ENCODE data around the gene STXBP6.

STXBP6 gene

DNA sequence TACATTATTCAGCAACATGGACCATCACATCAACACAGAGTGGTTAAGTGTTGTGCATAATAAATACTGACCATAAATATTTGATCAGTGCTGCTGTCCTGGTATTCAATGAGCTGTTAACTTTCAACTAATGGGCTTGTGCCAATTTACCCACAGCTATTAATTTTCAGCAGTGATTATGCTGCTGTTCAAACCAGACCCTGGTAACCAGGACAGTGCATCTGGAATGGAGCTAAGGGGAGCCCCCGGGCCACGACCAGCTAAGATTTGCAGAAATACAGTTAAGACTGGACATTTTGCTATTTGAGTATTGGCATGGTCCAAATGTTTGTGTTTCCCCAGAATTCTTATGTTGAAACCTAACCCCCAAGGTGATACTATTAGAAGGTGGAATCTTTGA lies 235.6 kb downstream of the STXBP6 start:
- TF ChIP-seq, protein P1, sequence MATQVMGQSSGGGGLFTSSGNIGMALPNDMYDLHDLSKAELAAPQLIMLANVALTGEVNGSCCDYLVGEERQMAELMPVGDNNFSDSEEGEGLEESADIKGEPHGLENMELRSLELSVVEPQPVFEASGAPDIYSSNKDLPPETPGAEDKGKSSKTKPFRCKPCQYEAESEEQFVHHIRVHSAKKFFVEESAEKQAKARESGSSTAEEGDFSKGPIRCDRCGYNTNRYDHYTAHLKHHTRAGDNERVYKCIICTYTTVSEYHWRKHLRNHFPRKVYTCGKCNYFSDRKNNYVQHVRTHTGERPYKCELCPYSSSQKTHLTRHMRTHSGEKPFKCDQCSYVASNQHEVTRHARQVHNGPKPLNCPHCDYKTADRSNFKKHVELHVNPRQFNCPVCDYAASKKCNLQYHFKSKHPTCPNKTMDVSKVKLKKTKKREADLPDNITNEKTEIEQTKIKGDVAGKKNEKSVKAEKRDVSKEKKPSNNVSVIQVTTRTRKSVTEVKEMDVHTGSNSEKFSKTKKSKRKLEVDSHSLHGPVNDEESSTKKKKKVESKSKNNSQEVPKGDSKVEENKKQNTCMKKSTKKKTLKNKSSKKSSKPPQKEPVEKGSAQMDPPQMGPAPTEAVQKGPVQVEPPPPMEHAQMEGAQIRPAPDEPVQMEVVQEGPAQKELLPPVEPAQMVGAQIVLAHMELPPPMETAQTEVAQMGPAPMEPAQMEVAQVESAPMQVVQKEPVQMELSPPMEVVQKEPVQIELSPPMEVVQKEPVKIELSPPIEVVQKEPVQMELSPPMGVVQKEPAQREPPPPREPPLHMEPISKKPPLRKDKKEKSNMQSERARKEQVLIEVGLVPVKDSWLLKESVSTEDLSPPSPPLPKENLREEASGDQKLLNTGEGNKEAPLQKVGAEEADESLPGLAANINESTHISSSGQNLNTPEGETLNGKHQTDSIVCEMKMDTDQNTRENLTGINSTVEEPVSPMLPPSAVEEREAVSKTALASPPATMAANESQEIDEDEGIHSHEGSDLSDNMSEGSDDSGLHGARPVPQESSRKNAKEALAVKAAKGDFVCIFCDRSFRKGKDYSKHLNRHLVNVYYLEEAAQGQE (IDR thresholded peaks at IDR 0.05; ENCODE audit: insufficient read depth in 1 of 2, low read depth in 2 of 2, low read length in 2 of 2): no peak
- no peak for TF ChIP-seq TAF1 (IDR thresholded peaks at IDR 0.05; ENCODE audit: borderline replicate concordance, insufficient read depth, low read length)
- TF ChIP-seq FOXP2 (optimal IDR thresholded peaks at IDR 0.05; ENCODE audit: borderline replicate concordance, extremely low read depth, extremely low read length, insufficient read depth): no peak
- TF ChIP-seq SIN3A (IDR thresholded peaks at IDR 0.05; ENCODE audit: borderline replicate concordance, insufficient read depth, low read length): no peak
- no peak for TF ChIP-seq POLR2AphosphoS5 (IDR thresholded peaks at IDR 0.05; ENCODE audit: low read depth, low read length)

DNA sequence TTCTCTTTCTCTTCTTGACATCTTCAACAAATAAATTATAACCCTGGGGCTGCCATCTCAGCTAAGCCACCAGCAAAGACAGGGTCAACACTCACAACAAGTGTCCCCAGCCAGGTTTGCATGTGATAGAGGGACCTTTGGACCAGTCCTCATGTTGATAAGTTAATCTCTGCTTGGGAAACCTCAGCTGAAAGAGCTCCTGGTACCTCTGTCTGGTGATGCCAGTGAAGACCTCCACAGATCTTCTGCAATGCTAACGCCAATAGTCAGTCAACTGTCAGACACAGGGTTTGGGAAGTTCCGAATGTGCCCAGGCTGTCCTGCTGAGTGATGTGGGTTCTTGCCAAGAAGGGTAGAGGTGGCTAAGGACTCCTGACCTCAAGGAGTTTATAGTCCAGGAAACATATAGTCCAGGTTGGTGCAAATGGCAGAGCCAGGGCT lies 236.1 kb downstream of the STXBP6 start:
- TF ChIP-seq SIN3A (IDR thresholded peaks at IDR 0.05; ENCODE audit: borderline replicate concordance, insufficient read depth, low read length) (no peak), FOXP2 (optimal IDR thresholded peaks at IDR 0.05; ENCODE audit: borderline replicate concordance, extremely low read depth, extremely low read length, insufficient read depth) (no peak), TAF1 (IDR thresholded peaks at IDR 0.05; ENCODE audit: borderline replicate concordance, insufficient read depth, low read length) (no peak)
- TF ChIP-seq, protein P1 (IDR thresholded peaks at IDR 0.05; ENCODE audit: insufficient read depth in 1 of 2, low read depth in 2 of 2, low read length in 2 of 2): no peak

DNA sequence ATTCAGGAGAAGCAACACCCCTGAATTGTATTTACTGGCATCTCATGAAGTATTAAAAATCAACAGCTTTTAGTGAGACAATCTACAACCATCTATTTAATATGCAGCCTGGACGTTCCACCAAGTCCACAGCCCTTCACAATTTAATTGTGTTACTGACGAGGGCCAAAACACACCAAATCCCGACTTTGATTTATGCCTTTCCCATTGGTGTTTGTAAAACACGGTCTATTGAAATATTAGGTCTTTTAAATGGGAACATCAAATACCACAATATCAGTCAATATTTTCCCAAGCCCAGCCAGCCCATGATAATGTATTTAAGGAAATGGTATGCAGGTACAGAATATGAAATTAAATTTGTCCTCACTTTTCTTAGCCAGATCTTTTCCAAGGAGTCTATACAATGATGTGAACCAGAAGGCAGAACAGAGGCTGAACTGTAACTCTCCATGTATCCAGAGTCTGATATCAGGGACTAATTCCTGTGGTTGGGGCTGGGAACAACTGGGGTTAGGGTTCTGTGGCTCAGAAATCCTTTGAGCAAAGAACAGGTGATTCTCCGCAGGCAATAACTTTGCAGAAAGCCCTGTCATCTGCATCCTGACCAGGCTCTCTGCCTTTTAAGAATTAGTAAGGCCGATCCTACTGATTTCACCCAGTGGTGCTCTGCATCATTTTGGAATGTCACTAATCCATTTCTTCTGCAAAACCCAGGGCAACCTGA lies 236.7 kb downstream of the STXBP6 start:
- TF ChIP-seq POLR2AphosphoS5 (IDR thresholded peaks at IDR 0.05; ENCODE audit: low read depth, low read length): no peak

DNA sequence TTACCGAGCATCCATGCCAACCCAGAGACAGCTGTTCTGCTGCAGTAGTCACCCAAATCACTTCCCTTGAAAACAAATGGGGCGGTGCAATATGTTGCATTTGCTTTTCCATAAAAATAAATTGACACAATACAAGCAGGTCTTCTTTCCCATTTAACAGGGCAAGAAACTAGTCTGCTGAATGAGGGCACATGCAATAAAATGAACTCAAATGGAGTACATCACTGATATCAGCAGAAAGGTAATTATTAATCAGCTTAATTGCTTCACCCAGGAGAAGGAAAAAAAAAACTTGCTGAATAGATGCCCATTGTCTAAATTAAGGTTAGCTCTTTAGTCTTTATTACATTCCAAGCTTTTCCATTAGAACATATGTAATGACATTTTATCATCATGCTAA lies 240.8 kb downstream of the STXBP6 start:
- TF ChIP-seq TAF1 (IDR thresholded peaks at IDR 0.05; ENCODE audit: borderline replicate concordance, insufficient read depth, low read length) (no peak), SIN3A (IDR thresholded peaks at IDR 0.05; ENCODE audit: borderline replicate concordance, insufficient read depth, low read length) (no peak), FOXP2 (optimal IDR thresholded peaks at IDR 0.05; ENCODE audit: borderline replicate concordance, extremely low read depth, extremely low read length, insufficient read depth) (no peak), POLR2AphosphoS5 (IDR thresholded peaks at IDR 0.05; ENCODE audit: low read depth, low read length) (no peak)
- TF ChIP-seq, protein P1 (IDR thresholded peaks at IDR 0.05; ENCODE audit: insufficient read depth in 1 of 2, low read depth in 2 of 2, low read length in 2 of 2): no peak

DNA sequence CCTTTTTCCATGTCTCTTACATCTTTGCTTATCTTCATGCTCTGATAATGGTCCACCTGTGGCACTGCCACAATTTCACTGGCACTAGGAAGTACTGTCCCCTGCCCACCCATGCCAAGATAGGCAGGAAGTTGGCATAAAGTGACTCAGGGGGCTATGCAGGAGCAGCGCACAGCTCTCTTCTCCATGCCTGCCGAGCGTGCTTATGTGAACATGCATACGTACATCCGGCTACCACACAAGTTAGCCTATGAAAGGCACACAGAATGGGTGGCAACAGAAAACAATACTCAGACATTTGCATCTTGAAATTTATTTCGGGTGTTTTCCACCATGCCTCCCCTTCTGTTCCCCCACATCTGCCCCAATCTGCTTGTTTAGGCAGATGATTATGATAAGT lies 241.5 kb downstream of the STXBP6 start:
- TF ChIP-seq, protein P1 (IDR thresholded peaks at IDR 0.05; ENCODE audit: insufficient read depth in 1 of 2, low read depth in 2 of 2, low read length in 2 of 2): no peak
- no peak for TF ChIP-seq POLR2AphosphoS5 (IDR thresholded peaks at IDR 0.05; ENCODE audit: low read depth, low read length)
- no peak for TF ChIP-seq FOXP2 (optimal IDR thresholded peaks at IDR 0.05; ENCODE audit: borderline replicate concordance, extremely low read depth, extremely low read length, insufficient read depth)
- TF ChIP-seq SIN3A (IDR thresholded peaks at IDR 0.05; ENCODE audit: borderline replicate concordance, insufficient read depth, low read length): no peak
- no peak for TF ChIP-seq TAF1 (IDR thresholded peaks at IDR 0.05; ENCODE audit: borderline replicate concordance, insufficient read depth, low read length)
